K562 (cell line): ENCODE results near the gene PDGFRA. TPM values are rescaled to one million over a fixed set of nuclear protein-coding genes. Genes with fewer than 3 reads are reported as not detected.

Experiments
- ATAC-seq: fragments of 200-7000 bp; cut with Tn5 transposase; 3 replicates; pipeline ENCODE4 v1.9.1; 2020; ENCODE audit warnings: moderate library complexity
- BruUV-seq: library from RNA; stranded (reverse); fragments of 400-500 nt; replicated peaks from 2 replicates; lab custom pipeline; 2021; lab: Mats Ljungman, UMichigan
- CTCF ChIA-PET: fragments of 300-600 bp; formaldehyde crosslinking; extraction: SDS; loops from one replicate; lab custom pipeline; 2021; ENCODE audit warnings: low intra/inter-chr PET ratio; lab: Yijun Ruan, JAX
- POLR2A ChIA-PET: fragments of 300-600, 350-650 bp; sonication (Branson Sonifier 250); formaldehyde crosslinking; extraction: SDS; loops from one replicate; lab custom pipeline; 2021; ENCODE audit warnings: antibody characterized with exemption, inconsistent platforms; lab: Yijun Ruan, JAX
- DNase-seq, 4 experiments: peaks; one replicate each; pipeline versions ENCODE4 v3.0.0 to v3.0.0-alpha.2; 2011 to 2018; ENCODE audit warnings: low spot score in 3 of 4, mixed read lengths in 3 of 4; ENCODE audit errors: extremely low read depth in 1 of 4
- FAIRE-seq: peaks from 2 replicates; lab custom pipeline; 2011; peaks lifted over from hg19 to GRCh38; lab: Jason Lieb, UNC
- H2AFZ ChIP-seq: 2 replicates; pipeline ENCODE4 v1.6.0; 2011; ENCODE audit warnings: low read depth, low read length, control low read depth, inconsistent platforms
- H3K27ac ChIP-seq: fragments of 200-600 bp; 3 replicates; pipeline ENCODE4 v1.8.0; 2011; ENCODE audit warnings: low read depth, mild to moderate bottlenecking, control low read depth, inconsistent platforms, low read length, moderate library complexity, mixed read lengths; ENCODE audit errors: extremely low read depth
- H3K27me3 ChIP-seq, 2 experiments: fragments of 300-600 bp in 1 of 2; 2 replicates in 1 of 2; 3 replicates in 1 of 2; pipeline versions ENCODE4 v1.6.0 to v1.8.0; 2011; ENCODE audit warnings: inconsistent platforms in 2 of 2, low read length in 2 of 2, mild to moderate bottlenecking in 1 of 2, mixed read lengths in 1 of 2, moderate library complexity in 1 of 2; ENCODE audit not compliant: control insufficient read depth in 2 of 2, insufficient read depth in 2 of 2
- H3K36me3 ChIP-seq: fragments of 300-600 bp; 3 replicates; pipeline ENCODE4 v1.8.0; 2011; ENCODE audit warnings: mild to moderate bottlenecking, low read length, inconsistent platforms; ENCODE audit not compliant: control insufficient read depth, insufficient read depth
- H3K4me1 ChIP-seq, 2 experiments: fragments of 200-600 bp in 1 of 2; replicated peaks in 1 of 2; 2 replicates in 1 of 2; 3 replicates in 1 of 2; pipeline versions ENCODE4 v1.5.1 to v1.8.0; 2011; ENCODE audit warnings: inconsistent platforms in 2 of 2, low read length in 2 of 2, mild to moderate bottlenecking in 1 of 2, mixed read lengths in 1 of 2, moderate library complexity in 1 of 2; ENCODE audit not compliant: control insufficient read depth in 2 of 2, insufficient read depth in 2 of 2
- H3K4me2 ChIP-seq: 2 replicates; pipeline ENCODE4 v1.6.1; 2011; ENCODE audit warnings: low read length, control low read depth, inconsistent platforms, mixed read lengths; ENCODE audit not compliant: insufficient read depth
- H3K4me3 ChIP-seq: fragments of 200-600 bp; sonication (generic), shearing (Covaris generic); 2 replicates; pipeline ENCODE4 v1.5.1; 2016; ENCODE audit warnings: control low read depth, inconsistent platforms
- H3K79me2 ChIP-seq: fragments of 200-600 bp; 3 replicates; pipeline ENCODE4 v1.8.0; 2011; ENCODE audit warnings: low read length, inconsistent platforms; ENCODE audit not compliant: control insufficient read depth, insufficient read depth
- H3K9ac ChIP-seq, 2 experiments: 2 replicates each; pipeline versions ENCODE4 v1.6.0 to v1.6.1; 2011; ENCODE audit warnings: low read depth in 2 of 2, low read length in 2 of 2, control low read depth in 1 of 2, inconsistent platforms in 1 of 2, mild to moderate bottlenecking in 1 of 2, mixed read lengths in 1 of 2; ENCODE audit not compliant: insufficient read depth in 1 of 2
- H3K9me1 ChIP-seq: one replicate; pipeline ENCODE4 v1.6.0; 2011; ENCODE audit warnings: inconsistent platforms, mild to moderate bottlenecking, low read length, moderate library complexity; ENCODE audit not compliant: control insufficient read depth, insufficient read depth
- H3K9me3 ChIP-seq: replicated peaks from 2 replicates; pipeline ENCODE4 v1.5.1; 2011; ENCODE audit warnings: low read depth, low read length, inconsistent platforms; ENCODE audit not compliant: control insufficient read depth, insufficient read depth
- H4K20me1 ChIP-seq: replicated peaks from 2 replicates; pipeline ENCODE4 v1.6.1; 2011; ENCODE audit warnings: low read length, inconsistent platforms, mixed read lengths; ENCODE audit not compliant: control insufficient read depth, insufficient read depth
- ZNF589 ChIP-seq: fragments of 200-800 bp; sonication (Bioruptor generic); IDR thresholded peaks from 2 replicates; pipeline ENCODE4 v1.6.1; 2016; ENCODE audit warnings: low read depth, missing genetic modification characterization, missing compliant biosample characterization
- ZNF766 ChIP-seq: fragments of 200-800 bp; sonication (Bioruptor generic); conservative IDR thresholded peaks from 2 replicates; pipeline ENCODE4 v1.6.1; 2016; ENCODE audit warnings: missing genetic modification characterization, missing compliant biosample characterization
- WGBS: fragments of 100-300 bp; shearing (Covaris generic); methylation state at CpG from one replicate; pipeline ENCODE4 v1.1.6; 2016; ENCODE audit warnings: low coverage, mixed read lengths; ENCODE audit not compliant: insufficient coverage; ENCODE audit errors: missing lambda C conversion rate; 5-methylcytosine and 5-hydroxymethylcytosine counted together
- in situ Hi-C: fragments of 300-500 bp; cut with MboI; formaldehyde crosslinking; loops from 4 replicates; pipeline ENCODE4 v1.15.0; 2018; ENCODE audit warnings: inconsistent platforms, mixed read lengths
- intact Hi-C: fragments of 100-400 bp; cut with micrococcal nuclease; formaldehyde crosslinking; loops from 2 replicates; pipeline ENCODE4 v1.14.2; 2022
- polyA plus RNA-seq, 8 experiments: library from polyadenylated mRNA; depleted of rRNA in 4 of 8; stranded (reverse) in 5 of 8; unstranded in 3 of 8; fragments of >200 nt; fragmentation: Nextera tagmentation in 2 of 8; fragmentation: Illumina TruSeq in 1 of 8; extraction: Ambion mirVana in 2 of 8; extraction: Trizol in 1 of 8; gene quantifications; 2 replicates each; pipeline versions ENCODE4 v1.2.1 to v1.2.3, GENCODE V29; 2011 to 2014; ENCODE audit warnings: inconsistent platforms in 1 of 8, missing spikeins in 1 of 8
- total RNA-seq, 7 experiments: library from RNA; depleted of rRNA in 6 of 7; stranded (reverse); fragments of >200 nt in 6 of 7; fragmentation: Illumina TruSeq in 2 of 7; extraction: Trizol in 2 of 7; gene quantifications; 2 replicates each; pipeline versions ENCODE4 v1.2.1 to v1.2.3, GENCODE V29; 2011 to 2021; ENCODE audit warnings: low replicate concordance in 1 of 7
- TF ChIP-seq, protein P1 (sequence below): fragments of 450-650 bp; IDR thresholded peaks from 2 replicates; pipeline ENCODE4 v1.6.1; 2018; ENCODE audit warnings: mild to moderate bottlenecking, low read depth; ENCODE audit not compliant: partially characterized antibody

PDGFRA gene
- total and polyA plus RNA-seq, 9 of the 15 experiments (the other 6 are each of a cell fraction or from before 2014, with no cell fraction given): 0.40 TPM; not detected in 8

DNA sequence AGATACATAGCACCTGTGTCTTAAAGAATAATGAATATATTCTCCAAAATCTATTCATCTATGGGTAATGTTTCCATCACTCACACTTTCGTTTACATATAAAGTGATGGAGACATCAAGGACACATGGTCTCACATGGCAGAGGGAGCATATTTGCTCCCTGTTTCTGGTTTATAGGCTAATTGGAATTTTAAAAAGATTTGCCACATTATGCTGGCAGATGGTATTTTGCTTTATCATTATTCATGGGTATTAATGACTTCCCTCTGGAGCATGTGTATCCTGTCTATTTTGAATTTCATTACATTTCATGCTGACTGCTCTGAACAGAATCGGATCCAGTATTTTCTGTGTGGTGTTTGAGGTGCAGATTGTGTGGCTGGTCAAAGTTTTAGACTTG, 79.0 kb downstream of the PDGFRA start:
- H3K4me1 ChIP-seq: no peaks in the 10 kb centered on the region
- no peaks in the 10 kb centered on the region for H3K9me3 ChIP-seq
- no peaks in the 10 kb centered on the region for H4K20me1 ChIP-seq
- in situ Hi-C loops (loop anchor here (25.0 kb wide), 1 partner anchor 1004 kb away; no protein-coding TSS in a partner anchor), intact Hi-C loops (no loop called here)
- H3K36me3 ChIP-seq: no peaks in the 10 kb centered on the region
- H3K9me1 ChIP-seq: no peaks in the 10 kb centered on the region
- BruUV-seq: no TSS peak
- DNase-seq (no peak), ATAC-seq (no peak), FAIRE-seq (no peak)
- ChIA-PET CTCF (no interaction called here), POLR2A (no interaction called here)
- no peak overlapping the region for H3K4me2 ChIP-seq
- no peak overlapping the region for H3K27ac ChIP-seq
- no peaks in the 10 kb centered on the region for H3K79me2 ChIP-seq
- TF ChIP-seq, protein P1, sequence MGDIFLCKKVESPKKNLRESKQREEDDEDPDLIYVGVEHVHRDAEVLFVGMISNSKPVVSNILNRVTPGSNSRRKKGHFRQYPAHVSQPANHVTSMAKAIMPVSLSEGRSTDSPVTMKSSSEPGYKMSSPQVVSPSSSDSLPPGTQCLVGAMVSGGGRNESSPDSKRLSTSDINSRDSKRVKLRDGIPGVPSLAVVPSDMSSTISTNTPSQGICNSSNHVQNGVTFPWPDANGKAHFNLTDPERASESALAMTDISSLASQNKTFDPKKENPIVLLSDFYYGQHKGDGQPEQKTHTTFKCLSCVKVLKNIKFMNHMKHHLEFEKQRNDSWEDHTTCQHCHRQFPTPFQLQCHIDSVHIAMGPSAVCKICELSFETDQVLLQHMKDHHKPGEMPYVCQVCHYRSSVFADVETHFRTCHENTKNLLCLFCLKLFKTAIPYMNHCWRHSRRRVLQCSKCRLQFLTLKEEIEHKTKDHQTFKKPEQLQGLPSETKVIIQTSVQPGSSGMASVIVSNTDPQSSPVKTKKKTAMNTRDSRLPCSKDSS: no peak
- no peak for TF ChIP-seq ZNF766 (CRISPR knock-in tag)
- TF ChIP-seq ZNF589 (CRISPR knock-in tag): no peak
- H3K27me3 ChIP-seq: no peaks in the 10 kb centered on the region; a peak in 1 of 5 replicates
- WGBS: 0% methylated on average over 2 of the region's 2 CpGs
- H2AFZ ChIP-seq: no peak overlapping the region
- no peak overlapping the region for H3K4me3 ChIP-seq
- H3K9ac ChIP-seq: no peak overlapping the region
